Fibroblast of skin of right biceps (primary cell): ENCODE results near the gene MED12L.

Source experiments
- DNase-seq: peaks from one replicate; pipeline ENCODE4 v3.0.0-alpha.2; 2013

MED12L gene

GRCh38 chr3:151191095-151191494 lies 105.6 kb downstream of the MED12L start:
- no peak for DNase-seq

DNA sequence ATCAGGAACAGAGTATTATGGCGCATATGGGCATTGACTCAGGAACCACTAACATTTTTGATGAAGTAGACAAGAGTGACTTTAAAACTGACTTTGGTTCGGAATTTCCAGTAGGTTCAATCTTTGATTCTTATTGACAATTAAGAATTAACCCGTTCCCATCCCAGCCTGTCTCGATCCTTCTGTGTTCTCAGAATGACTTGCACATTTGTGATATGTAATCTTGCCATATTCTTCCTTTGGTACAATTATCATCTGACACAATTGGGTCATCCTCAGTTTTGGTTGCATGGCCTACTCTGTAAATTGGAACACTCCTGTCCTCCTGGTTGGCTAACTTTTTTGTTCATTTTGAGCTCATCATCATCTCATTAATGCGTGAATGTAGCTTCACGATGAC lies 107.1 kb downstream of the MED12L start:
- DNase-seq = no peak

DNA sequence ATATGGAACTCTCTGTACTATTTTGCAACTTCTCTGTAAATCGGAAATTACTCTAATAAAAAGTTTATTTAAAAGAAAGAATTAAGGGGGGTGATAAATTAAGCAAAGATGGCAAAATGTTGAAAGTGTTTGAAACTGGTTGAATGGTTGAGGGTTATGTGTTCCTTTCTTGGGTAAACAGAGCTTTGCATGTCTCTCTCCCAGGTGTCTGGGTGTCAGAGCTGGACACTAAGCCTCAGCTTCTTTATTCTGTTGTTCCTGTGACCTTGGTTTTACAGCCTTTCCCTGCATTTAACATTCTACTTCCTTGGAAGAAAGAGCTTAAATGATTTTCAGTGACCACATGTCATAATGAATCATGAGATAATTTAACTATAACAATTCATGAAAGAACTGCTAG lies 110.4 kb downstream of the MED12L start:
- no peak for DNase-seq

DNA sequence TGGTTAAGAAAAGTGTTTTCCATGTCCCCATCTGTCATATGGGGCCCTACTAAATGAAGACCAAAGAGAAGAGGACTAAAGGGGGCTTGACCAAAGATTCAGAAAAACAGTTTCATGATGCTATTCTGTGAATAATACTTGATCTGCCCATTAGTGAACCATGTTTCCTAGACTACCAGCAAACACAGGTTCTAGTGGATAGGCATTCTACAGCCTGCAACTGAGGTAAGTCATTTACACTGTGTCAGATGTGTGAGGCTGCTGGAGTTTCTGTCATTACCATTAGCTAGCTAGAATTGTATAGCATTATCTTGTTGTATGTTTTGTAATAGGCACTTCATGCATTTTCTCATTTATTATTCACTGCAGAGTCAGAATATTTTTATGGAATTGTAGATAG lies 111.0 kb downstream of the MED12L start:
- DNase-seq = no peak

DNA sequence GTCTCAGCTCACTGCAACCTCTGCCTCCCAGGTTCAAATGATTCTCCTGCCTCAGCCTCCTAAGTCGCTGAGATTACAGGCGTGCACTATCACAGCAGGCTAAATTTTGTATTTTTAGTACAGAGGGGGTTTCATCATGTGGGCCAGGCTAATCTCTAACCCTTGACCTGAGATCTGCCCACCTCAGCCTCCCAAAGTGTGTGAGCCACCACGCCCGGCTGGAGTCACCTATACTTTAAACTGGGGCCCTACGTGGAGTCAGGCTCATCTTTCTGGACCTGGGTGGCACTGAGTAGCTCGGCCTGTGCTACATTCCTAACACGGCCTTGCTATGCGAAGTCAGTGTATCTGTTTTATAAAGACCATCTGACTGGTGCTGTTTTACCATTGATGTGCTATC lies 111.8 kb downstream of the MED12L start:
- DNase-seq = no peak

DNA sequence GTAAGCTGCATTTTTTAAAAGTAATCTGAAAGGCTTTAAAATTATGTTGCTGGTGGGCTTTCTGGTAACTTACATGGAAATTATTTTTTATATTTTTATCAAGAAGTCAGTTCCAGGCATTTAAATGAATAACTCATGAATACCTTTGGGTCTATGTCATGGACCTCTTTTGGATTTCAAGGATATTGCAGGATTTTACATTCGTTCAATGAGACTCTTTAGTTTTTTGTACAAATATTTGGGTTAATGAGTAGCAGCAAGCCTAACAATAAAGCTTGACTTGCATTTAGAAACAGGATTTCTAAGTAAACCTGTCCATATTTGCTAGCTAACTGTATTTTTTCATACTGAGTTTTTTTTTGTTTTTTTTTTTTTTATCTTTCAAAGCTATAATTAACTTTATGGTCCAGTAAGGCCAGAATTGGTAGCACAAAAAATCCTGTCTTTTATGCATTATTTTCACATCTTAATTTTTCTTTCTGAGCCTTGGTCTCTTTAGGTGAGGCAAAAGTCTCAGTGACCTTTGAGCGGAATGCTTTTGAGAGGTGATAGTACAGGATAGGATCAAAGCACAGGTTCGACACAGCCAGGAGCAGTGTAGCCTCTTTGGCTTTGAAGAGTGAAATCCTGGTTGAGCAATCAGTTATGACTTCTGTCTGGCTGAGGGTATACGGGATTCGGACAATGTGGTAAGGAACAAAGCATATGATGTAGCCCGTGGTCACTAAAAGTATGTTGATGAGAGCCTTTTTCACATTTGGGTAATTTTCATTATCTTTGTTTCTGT lies 112.7 kb downstream of the MED12L start:
- peak; percentile 80 for DNase-seq

GRCh38 chr3:151198849-151199248 lies 113.4 kb downstream of the MED12L start:
- no peak for DNase-seq

DNA sequence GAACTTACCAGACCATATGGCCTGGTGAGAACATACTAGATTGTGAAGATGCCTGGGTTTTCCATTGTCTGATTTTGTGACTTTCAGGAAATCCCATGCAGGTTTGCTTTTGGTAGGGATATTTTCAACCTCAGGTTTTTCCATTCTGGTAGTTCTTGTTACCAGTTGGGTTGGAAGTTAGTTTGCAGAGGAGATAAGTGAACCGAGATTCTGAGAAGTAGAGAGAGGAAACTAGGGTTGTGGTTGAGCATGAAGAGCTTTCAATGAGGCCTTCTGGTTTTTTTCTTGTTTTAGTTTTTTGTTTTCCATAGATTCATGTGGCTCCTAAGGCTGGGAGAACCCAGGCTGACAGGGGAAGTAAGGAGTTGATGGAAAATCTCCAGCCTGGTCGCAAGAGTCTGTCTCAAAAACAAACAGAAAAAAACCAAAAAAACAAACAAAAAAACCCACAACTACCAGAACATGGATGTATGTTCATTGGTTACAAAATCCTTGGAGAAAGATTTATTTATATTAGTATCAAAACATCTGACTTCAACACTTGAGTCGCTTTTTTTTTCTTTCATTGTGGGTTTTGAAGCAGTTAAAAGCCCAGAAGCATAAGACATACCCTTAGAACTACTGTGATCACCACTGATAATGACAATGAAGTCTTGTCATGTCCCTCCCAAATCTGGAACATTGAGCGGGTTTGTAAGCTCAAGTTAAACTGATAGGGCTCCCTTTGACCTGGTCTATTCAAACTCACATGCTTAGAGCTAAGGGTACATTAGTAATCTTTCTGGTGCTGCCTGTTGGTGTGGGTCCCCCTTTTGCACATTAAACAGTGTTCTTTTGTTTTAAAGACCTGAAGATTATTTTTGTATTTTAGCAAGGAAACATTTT lies 114.3 kb downstream of the MED12L start:
- DNase-seq = no peak

- DNase-seq = no peak
These were observed 115.1 kb downstream of the MED12L start for GRCh38 chr3:151200586-151200985.

DNA sequence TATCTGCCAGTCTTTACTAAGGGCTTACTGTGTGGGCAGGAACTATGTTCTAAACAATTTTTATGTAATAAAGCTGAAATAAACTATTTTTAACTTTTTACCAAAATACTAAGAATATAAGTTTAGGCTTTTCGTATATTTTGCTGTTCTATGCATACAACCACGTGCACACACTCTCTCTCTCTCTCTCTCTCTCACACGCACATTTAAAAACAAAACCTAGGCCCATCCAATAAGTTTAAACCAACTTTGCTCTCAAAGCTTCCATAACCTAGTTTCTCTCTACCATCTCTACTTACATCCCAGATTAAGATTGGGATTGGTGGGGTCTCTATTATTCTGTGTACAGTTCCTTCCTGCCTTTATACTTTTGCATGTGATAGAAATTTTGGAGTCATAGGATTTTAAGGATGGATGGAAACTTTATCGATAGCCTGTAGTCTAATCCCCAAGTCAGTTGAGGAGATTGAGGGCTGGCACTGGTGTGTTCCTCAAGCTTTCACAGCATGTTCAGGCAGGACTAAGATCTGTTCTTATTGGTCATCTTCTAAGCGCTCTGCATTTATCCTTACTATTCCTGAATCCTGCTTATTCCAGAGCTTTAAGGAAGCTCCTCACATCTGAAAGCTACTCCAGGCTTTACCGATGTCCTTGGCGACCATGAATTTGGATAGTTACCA lies 115.7 kb downstream of the MED12L start:
- no peak for DNase-seq

GRCh38 chr3:151203051-151203420 lies 117.6 kb downstream of the MED12L start, which contains the start of gene GPR171:
TSS of gene GPR171 (minus strand) at chr3:151203216. CDS start at chr3:151199386, 3,830 bp downstream.
- DNase-seq = no peak

DNA sequence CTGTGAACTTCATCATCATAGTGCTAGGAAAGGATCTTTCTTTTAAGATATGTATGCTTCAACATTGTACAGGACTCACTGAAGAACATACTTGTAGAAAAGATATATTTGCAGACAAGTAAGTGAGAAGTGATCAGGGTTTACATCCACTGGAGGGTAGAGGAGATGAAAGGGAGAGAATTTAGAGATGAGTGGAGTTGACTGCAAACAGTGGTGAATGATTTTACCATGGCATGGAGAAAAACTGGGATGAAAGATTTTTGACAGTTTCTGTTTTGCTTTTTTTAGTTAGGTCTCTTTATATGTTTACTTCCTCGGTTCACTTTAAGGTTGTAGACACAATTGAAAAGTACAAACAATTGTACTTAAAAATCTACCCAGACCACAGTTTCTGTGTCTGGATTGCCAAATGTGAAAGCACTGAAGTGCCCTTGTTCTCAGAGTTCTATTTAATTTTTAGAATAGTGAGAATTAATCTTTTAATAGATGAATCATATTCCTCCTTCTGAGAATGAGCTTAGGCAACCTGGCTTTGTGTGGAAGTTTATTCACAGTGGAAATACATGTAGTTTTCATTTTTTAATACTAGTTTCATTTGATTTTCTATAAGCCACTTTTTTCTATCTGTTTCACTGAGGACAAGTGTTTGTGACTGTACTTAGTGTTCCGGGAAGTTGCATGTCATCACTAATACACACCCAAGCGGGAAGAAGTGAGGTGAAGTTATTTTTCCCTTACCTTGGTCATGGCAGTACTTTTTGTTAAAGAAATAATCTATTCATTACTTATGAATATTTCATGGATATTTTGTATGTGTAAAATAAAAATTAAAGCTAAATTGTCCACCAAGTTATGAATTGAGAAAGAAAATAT lies 119.3 kb downstream of the MED12L start:
- no peak for DNase-seq

DNA sequence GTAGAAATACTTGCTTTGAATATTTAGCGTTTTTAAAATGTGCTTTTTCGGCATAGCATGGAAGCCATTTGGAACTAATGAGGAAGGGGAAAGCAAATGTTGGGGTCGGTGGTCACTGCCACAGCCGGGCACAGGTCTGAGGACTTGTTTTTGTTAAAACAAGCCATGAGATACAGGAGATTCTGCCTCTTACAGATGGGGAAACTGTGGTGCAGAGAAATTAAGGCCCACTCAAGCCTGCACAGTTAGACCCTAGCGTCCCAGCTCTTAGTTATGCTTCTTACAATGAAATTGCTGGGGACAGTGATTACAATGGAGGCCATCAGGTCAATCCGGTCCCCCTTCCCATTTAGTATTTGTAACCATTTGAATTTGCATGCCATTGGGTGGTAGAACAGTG lies 120.0 kb downstream of the MED12L start:
- DNase-seq = no peak

GRCh38 chr3:151206201-151206600 lies 120.7 kb downstream of the MED12L start:
- DNase-seq = no peak

DNA sequence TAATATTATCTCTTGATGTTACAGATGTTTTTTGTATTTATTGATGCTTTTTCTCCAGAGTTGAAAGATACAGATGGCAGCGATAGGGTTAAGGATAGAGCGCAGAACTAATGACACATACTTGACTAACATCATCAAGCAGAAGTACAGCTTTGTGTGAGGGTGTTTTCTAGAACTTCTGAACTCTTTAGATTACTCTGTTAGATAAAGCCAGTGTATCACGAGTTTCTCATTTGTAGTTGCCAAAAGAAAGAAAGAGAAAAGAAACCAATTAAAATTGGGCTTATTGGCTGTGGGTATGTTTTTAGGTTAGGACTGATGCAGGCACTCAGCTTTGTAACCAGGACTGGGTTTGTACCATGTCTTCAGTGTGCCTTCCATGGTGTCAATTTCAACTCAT lies 124.2 kb downstream of the MED12L start:
- DNase-seq = no peak

DNA sequence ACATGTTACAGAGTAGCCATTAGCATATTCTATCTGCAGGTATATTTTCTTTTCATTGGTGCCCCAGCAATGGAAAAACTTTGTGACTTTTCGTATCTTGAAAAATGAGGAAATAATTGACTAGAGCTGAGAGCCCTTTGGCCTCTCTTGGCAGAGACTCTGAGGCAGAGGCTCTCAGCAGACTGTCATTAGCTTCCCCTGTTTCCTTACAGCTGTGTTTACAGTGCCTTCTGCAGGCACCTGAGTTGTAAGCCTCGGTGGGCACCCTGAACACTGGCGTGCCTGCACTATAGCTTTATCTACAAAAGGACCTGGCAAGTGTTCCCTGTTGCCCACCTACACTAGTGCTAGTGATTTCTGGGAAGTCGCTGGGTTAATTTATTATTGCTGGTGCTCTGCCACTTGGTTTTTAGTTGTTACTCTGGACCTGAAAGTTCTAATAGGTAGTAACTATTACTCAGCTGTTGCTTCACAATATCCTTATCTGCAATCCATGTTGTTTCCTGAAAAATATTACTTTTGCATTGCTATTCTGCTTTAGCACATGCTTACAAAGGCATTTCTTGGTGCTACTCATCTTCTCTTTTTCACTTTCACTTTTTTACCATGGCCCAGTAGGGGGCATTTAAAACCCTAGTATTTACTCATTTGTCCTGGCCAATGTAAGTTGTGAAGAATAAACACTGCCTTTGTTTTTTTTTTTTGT lies 125.4 kb downstream of the MED12L start:
- DNase-seq = no peak

GRCh38 chr3:151213151-151213550 lies 127.7 kb downstream of the MED12L start:
- no peak for DNase-seq

GRCh38 chr3:151213881-151214280 lies 128.4 kb downstream of the MED12L start:
- DNase-seq = peak; percentile 39

DNA sequence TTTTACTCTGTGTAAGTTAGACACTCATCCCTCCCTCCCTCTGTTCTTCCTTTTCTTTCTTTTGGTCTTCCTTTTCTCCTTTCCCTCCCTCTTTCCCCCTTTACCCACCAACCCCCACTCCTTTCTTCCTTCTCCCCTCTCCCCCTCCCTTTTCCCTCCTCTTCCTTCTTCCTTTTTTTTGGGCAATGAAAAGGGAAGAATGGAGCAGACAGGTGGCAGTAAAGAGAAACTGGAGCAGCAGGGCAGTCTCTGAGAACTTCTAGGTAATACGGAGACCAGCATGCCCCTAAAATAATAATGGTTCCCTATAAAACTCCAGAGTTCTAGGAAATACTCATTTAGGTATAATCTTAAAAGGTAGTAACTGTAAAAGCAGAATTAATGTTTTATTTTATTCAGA lies 129.0 kb downstream of the MED12L start:
- DNase-seq = no peak

- DNase-seq = peak; percentile 93
These were observed 131.5 kb downstream of the MED12L start for GRCh38 chr3:151216641-151217607.

GRCh38 chr3:151218136-151218535 lies 132.7 kb downstream of the MED12L start:
- no peak for DNase-seq
